CD14-positive monocyte (primary cell): Measurements from ENCODE around the gene ENKD1. TPM values are rescaled to one million over a fixed set of nuclear protein-coding genes. Genes with fewer than 3 reads are reported as not detected.
A peak's percentile ranks its signal among the peaks of the same experiment; 100 is the strongest.

Experiments used
- DNase-seq, 3 donors: peaks; one replicate each; pipeline ENCODE4 v3.0.0-alpha.2; 2011 to 2022
- H2AFZ ChIP-seq: 2 replicates; pipeline ENCODE4 v1.6.0; 2012; ENCODE audit warnings: mild to moderate bottlenecking, low read depth, low read length, inconsistent platforms; ENCODE audit not compliant: insufficient read depth, poor library complexity, severe bottlenecking
- H3K27ac ChIP-seq, 2 donors: 1 replicate in 1 of 2; 2 replicates in 1 of 2; pipeline ENCODE4 v1.5.1; 2012 to 2013; ENCODE audit warnings: low read length in 2 of 2, control low read depth in 1 of 2, inconsistent platforms in 1 of 2, low read depth in 1 of 2, mild to moderate bottlenecking in 1 of 2
- H3K27me3 ChIP-seq, 2 donors: one replicate each; pipeline versions ENCODE4 v1.6.0 to v1.6.1; 2011 to 2013; ENCODE audit warnings: low read length in 2 of 2; ENCODE audit not compliant: control insufficient read depth in 2 of 2, insufficient read depth in 2 of 2
- H3K36me3 ChIP-seq, 2 donors: replicated peaks in 1 of 2; 1 replicate in 1 of 2; 2 replicates in 1 of 2; pipeline versions ENCODE4 v1.5.1 to v1.6.1; 2012 to 2013; ENCODE audit warnings: low read length in 2 of 2, control low read depth in 1 of 2, inconsistent platforms in 1 of 2, mild to moderate bottlenecking in 1 of 2; ENCODE audit not compliant: insufficient read depth in 2 of 2, control insufficient read depth in 1 of 2
- H3K4me1 ChIP-seq, 2 donors: 1 replicate in 1 of 2; 2 replicates in 1 of 2; pipeline versions ENCODE4 v1.5.1 to v1.6.1; 2012 to 2013; ENCODE audit warnings: low read length in 2 of 2, control low read depth in 1 of 2, inconsistent platforms in 1 of 2, mild to moderate bottlenecking in 1 of 2, moderate library complexity in 1 of 2; ENCODE audit not compliant: insufficient read depth in 2 of 2, control insufficient read depth in 1 of 2
- H3K4me2 ChIP-seq: replicated peaks from 2 replicates; pipeline ENCODE3; 2012; ENCODE audit warnings: low read length, moderate library complexity, mild to moderate bottlenecking; ENCODE audit not compliant: poor library complexity, severe bottlenecking; ENCODE audit errors: extremely low read depth
- H3K4me3 ChIP-seq, 3 experiments: fragments of 200-600 bp in 1 of 3; sonication (generic) in 1 of 3; replicated peaks in 1 of 3; 1 replicate in 2 of 3; 2 replicates in 1 of 3; pipeline ENCODE4 v1.5.1; 2011 to 2013; ENCODE audit warnings: low read length in 3 of 3, mild to moderate bottlenecking in 3 of 3, control low read depth in 2 of 3, low read depth in 2 of 3, inconsistent platforms in 1 of 3, moderate library complexity in 1 of 3
- H3K79me2 ChIP-seq: 2 replicates; pipeline ENCODE4 v1.6.0; 2012; ENCODE audit warnings: mild to moderate bottlenecking, control low read depth, inconsistent platforms, low read length, moderate library complexity; ENCODE audit not compliant: insufficient read depth
- H3K9ac ChIP-seq: 2 replicates; pipeline ENCODE4 v1.6.0; 2017; ENCODE audit warnings: low read length, mild to moderate bottlenecking; ENCODE audit not compliant: insufficient read depth, poor library complexity, severe bottlenecking
- H3K9me3 ChIP-seq, 2 donors: replicated peaks in 1 of 2; 1 replicate in 1 of 2; 2 replicates in 1 of 2; pipeline versions ENCODE4 v1.5.1 to v1.6.1; 2012 to 2013; ENCODE audit warnings: low read length in 2 of 2, control low read depth in 1 of 2; ENCODE audit not compliant: control insufficient read depth in 1 of 2, insufficient read depth in 1 of 2
- H4K20me1 ChIP-seq: 2 replicates; pipeline ENCODE4 v1.6.0; 2012; ENCODE audit warnings: mild to moderate bottlenecking, low read length, control low read depth, moderate library complexity; ENCODE audit not compliant: insufficient read depth
- H3K27ac Mint-ChIP-seq, 7 donors: one replicate each; pipeline ENCODE4 v1.8.0; 2020; ENCODE audit warnings: mild to moderate bottlenecking in 7 of 7, mixed read lengths in 7 of 7, moderate library complexity in 6 of 7, inconsistent platforms in 2 of 7
- H3K27me3 Mint-ChIP-seq, 3 donors: one replicate each; pipeline ENCODE4 v1.8.0; 2021 to 2022; ENCODE audit warnings: low read depth in 3 of 3, mild to moderate bottlenecking in 3 of 3, mixed read lengths in 3 of 3, moderate library complexity in 3 of 3, inconsistent platforms in 1 of 3
- H3K36me3 Mint-ChIP-seq, 2 donors: one replicate each; pipeline ENCODE4 v1.8.0; 2020; ENCODE audit warnings: mixed read lengths in 2 of 2, inconsistent platforms in 1 of 2, mild to moderate bottlenecking in 1 of 2
- H3K4me1 Mint-ChIP-seq: one replicate; pipeline ENCODE4 v1.8.0; 2020; ENCODE audit warnings: mild to moderate bottlenecking, mixed read lengths
- H3K4me3 Mint-ChIP-seq, 2 donors: one replicate each; pipeline ENCODE4 v1.8.0; 2020; ENCODE audit warnings: mild to moderate bottlenecking in 2 of 2, mixed read lengths in 2 of 2, moderate library complexity in 1 of 2
- H3K9me3 Mint-ChIP-seq, 7 donors: one replicate each; pipeline ENCODE4 v1.8.0; 2020 to 2022; ENCODE audit warnings: mixed read lengths in 7 of 7, mild to moderate bottlenecking in 6 of 7, moderate library complexity in 6 of 7, inconsistent platforms in 2 of 7
- WGBS: methylation state at CpG from one replicate; pipeline ENCODE4 v1.1.5; 2013; ENCODE audit warnings: missing lambda C conversion rate; ENCODE audit not compliant: insufficient coverage; 5-methylcytosine and 5-hydroxymethylcytosine counted together
- intact Hi-C, 2 donors: fragments of 100-400 bp; cut with micrococcal nuclease; formaldehyde crosslinking; loops; one replicate each; pipeline versions ENCODE4 v1.15.0 to v1.15.1; 2023
- polyA plus RNA-seq, 3 donors: library from polyadenylated mRNA; depleted of rRNA in 1 of 3; unstranded in 2 of 3; stranded (reverse) in 1 of 3; fragments of 300-500 nt in 2 of 3; fragments of >200 nt in 1 of 3; fragmentation: Illumina TruSeq in 2 of 3; gene quantifications; 1 replicate in 2 of 3; 2 replicates in 1 of 3; pipeline ENCODE4 v1.2.3, GENCODE V29; 2012 to 2021
- TF ChIP-seq, protein P1 (sequence below): fragments of 200-600 bp; IDR thresholded peaks from one replicate; pipeline ENCODE4 v1.8.0; 2022; ENCODE audit warnings: antibody characterized with exemption, mild to moderate bottlenecking

Gene ENKD1
- polyA plus RNA-seq, 3 donors, result 0.92 to 6.2 (median 3.2) TPM

DNA sequence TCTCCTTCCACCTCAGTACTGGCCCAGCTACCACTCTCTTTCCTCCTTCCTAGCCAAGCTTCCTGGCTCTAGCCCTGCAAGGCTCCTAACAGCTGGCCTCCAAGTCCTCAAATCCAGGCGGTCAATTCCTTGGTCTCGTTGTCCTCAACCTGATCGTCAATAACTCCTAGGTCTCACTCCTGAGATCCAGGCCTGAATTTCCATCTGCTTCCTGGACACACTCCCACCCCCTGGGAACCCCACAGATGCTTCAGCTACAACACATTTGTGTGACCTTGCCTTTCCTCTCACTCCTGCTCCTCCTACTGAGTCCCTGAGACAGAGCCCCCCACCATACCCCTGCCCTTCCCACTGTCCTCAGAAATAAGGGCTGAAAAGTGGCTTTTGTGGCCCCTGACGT is 2.3 kb downstream of the ENKD1 start:
- intact Hi-C loops, result loop anchor here (10.0 kb wide), 5 partner anchors 139 to 421 kb away; partner anchors contain the start of genes CENPT (in 1 of the 2), NFATC3 (in 1 of the 2), NUTF2 (in 1 of the 2) and RANBP10 (in 1 of the 2)
- TF ChIP-seq, protein P1, sequence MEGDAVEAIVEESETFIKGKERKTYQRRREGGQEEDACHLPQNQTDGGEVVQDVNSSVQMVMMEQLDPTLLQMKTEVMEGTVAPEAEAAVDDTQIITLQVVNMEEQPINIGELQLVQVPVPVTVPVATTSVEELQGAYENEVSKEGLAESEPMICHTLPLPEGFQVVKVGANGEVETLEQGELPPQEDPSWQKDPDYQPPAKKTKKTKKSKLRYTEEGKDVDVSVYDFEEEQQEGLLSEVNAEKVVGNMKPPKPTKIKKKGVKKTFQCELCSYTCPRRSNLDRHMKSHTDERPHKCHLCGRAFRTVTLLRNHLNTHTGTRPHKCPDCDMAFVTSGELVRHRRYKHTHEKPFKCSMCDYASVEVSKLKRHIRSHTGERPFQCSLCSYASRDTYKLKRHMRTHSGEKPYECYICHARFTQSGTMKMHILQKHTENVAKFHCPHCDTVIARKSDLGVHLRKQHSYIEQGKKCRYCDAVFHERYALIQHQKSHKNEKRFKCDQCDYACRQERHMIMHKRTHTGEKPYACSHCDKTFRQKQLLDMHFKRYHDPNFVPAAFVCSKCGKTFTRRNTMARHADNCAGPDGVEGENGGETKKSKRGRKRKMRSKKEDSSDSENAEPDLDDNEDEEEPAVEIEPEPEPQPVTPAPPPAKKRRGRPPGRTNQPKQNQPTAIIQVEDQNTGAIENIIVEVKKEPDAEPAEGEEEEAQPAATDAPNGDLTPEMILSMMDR, result no peak
- Histone ChIP-seq H3K27me3 (peaks cover 0 to 5% of the 10 kb centered on the region in 2 donors), H4K20me1 (no peaks in the 10 kb centered on the region), H3K4me1 (peaks cover 45 to 58% of the 10 kb centered on the region in 2 donors), H3K9me3 (no peaks in the 10 kb centered on the region), H3K79me2 (peaks cover 5% of the 10 kb centered on the region), H3K4me3 (no peak overlapping the region), H3K4me2 (no peak overlapping the region), H2AFZ (no peak overlapping the region), H3K36me3 (no peaks in the 10 kb centered on the region), H3K27ac (no peak overlapping the region), H3K9ac (no peak overlapping the region)
- Mint-ChIP-seq H3K27ac (peak overlapping the region in 1 of 7 donors; percentile 79), H3K4me1 (peaks cover 38% of the 10 kb centered on the region), H3K27me3 (peaks cover 8 to 10% (median 8%) of the 10 kb centered on the region in 3 donors), H3K36me3 (peaks cover 8 to 9% of the 10 kb centered on the region in 2 donors), H3K9me3 (peaks cover 0 to 2% (median 0%) of the 10 kb centered on the region in 7 donors), H3K4me3 (no peak overlapping the region)
- 100% methylated on average over 3 of the region's 4 CpGs for WGBS
- no peak for DNase-seq

DNA sequence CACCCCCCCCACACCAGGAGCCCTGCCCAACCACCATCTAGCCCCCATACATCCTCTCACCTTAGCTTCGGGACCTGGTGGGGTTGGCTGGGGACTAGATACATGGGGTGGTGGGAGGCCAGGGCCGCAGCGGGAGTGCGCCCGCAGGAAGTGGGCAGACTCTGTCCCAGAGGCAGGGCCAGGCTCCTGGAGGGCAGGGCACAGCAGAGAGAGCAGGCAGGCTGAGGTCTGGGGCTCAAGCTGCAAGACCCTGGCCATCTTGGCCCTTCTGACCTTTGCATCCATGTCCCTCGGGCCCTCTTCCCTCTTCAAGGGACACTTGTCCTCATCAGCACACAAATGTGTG is 2.7 kb downstream of the ENKD1 start:
- Histone ChIP-seq H3K79me2 (peaks cover 8% of the 10 kb centered on the region), H3K27me3 (peaks cover 0 to 5% of the 10 kb centered on the region in 2 donors), H3K9ac (no peak overlapping the region), H2AFZ (no peak overlapping the region), H3K4me2 (no peak overlapping the region), H3K9me3 (no peaks in the 10 kb centered on the region), H3K4me1 (peaks cover 45 to 58% of the 10 kb centered on the region in 2 donors), H3K4me3 (no peak overlapping the region), H3K36me3 (no peaks in the 10 kb centered on the region), H3K27ac (no peak overlapping the region), H4K20me1 (no peaks in the 10 kb centered on the region)
- Mint-ChIP-seq H3K36me3 (peaks cover 8 to 9% of the 10 kb centered on the region in 2 donors), H3K4me1 (peaks cover 38% of the 10 kb centered on the region), H3K27ac (no peak overlapping the region), H3K4me3 (no peak overlapping the region), H3K27me3 (peaks cover 8 to 10% (median 8%) of the 10 kb centered on the region in 3 donors), H3K9me3 (peaks cover 0 to 1% (median 0%) of the 10 kb centered on the region in 7 donors)
- DNase-seq, result no peak
- 100% methylated on average over 3 of the region's 6 CpGs for WGBS
- intact Hi-C loops, result loop anchor here (10.0 kb wide), 5 partner anchors 139 to 421 kb away; partner anchors contain the start of genes CENPT (in 1 of the 2), NFATC3 (in 1 of the 2), NUTF2 (in 1 of the 2) and RANBP10 (in 1 of the 2)
- TF ChIP-seq, protein P1, result peak; percentile 38
